Measurements from ENCODE around the gene NAXD. TPM values are rescaled to one million over a fixed set of nuclear protein-coding genes. Genes with fewer than 3 reads are reported as not detected.

The NAXD gene
- total RNA-seq, 1 donor from 2014 or later: 35.0 TPM

GRCh38 chr13:110648146-110648819, 32.9 kb downstream of the NAXD start:
- Mint-ChIP-seq H3K4me1 (peaks cover 22% of the 10 kb centered on the region), H3K27me3 (ENCODE audit: low read depth) (no peaks in the 10 kb centered on the region), H3K27ac (ENCODE audit: unreplicated experiment) (no peak overlapping the region), H3K9me3 (no peaks in the 10 kb centered on the region), H3K36me3 (ENCODE audit: low read depth) (no peaks in the 10 kb centered on the region), H3K4me3 (no peak overlapping the region)
- no peak for TF ChIP-seq CTCF (conservative IDR thresholded peaks at IDR 0.05)
- DNase-seq (ENCODE audit: low read depth, low spot score): no peak

GRCh38 chr13:110648848-110649421, 33.6 kb downstream of the NAXD start:
- Mint-ChIP-seq H3K4me1 (peaks cover 22% of the 10 kb centered on the region), H3K27me3 (ENCODE audit: low read depth) (no peaks in the 10 kb centered on the region), H3K4me3 (no peak overlapping the region), H3K9me3 (no peaks in the 10 kb centered on the region), H3K36me3 (ENCODE audit: low read depth) (no peaks in the 10 kb centered on the region), H3K27ac (ENCODE audit: unreplicated experiment) (peak overlapping the region; percentile 93)
- no peak for DNase-seq (ENCODE audit: low read depth, low spot score)
- TF ChIP-seq CTCF (conservative IDR thresholded peaks at IDR 0.05): no peak

- H3K4me3 Mint-ChIP-seq: no peak overlapping the region
- no peaks in the 10 kb centered on the region for H3K27me3 Mint-ChIP-seq (ENCODE audit: low read depth)
- H3K36me3 Mint-ChIP-seq (ENCODE audit: low read depth): no peaks in the 10 kb centered on the region
- H3K27ac Mint-ChIP-seq (ENCODE audit: unreplicated experiment): no peak overlapping the region
- DNase-seq (ENCODE audit: low read depth, low spot score): no peak
- no peak for TF ChIP-seq CTCF (conservative IDR thresholded peaks at IDR 0.05)
- H3K9me3 Mint-ChIP-seq: no peaks in the 10 kb centered on the region
- peaks cover 19% of the 10 kb centered on the region for H3K4me1 Mint-ChIP-seq
Observed at GRCh38 chr13:110649551-110649950, 34.2 kb downstream of the NAXD start.

- Mint-ChIP-seq H3K9me3 (no peaks in the 10 kb centered on the region), H3K36me3 (ENCODE audit: low read depth) (no peaks in the 10 kb centered on the region), H3K4me1 (peaks cover 16% of the 10 kb centered on the region), H3K4me3 (no peak overlapping the region), H3K27me3 (ENCODE audit: low read depth) (no peaks in the 10 kb centered on the region), H3K27ac (ENCODE audit: unreplicated experiment) (no peak overlapping the region)
- DNase-seq (ENCODE audit: low read depth, low spot score): no peak
- no peak for TF ChIP-seq CTCF (conservative IDR thresholded peaks at IDR 0.05)
Observed at GRCh38 chr13:110650436-110650835, 35.1 kb downstream of the NAXD start.

- Mint-ChIP-seq H3K4me3 (no peak overlapping the region), H3K4me1 (peaks cover 16% of the 10 kb centered on the region), H3K36me3 (ENCODE audit: low read depth) (peaks cover 3% of the 10 kb centered on the region), H3K27me3 (ENCODE audit: low read depth) (no peaks in the 10 kb centered on the region), H3K9me3 (no peaks in the 10 kb centered on the region), H3K27ac (ENCODE audit: unreplicated experiment) (no peak overlapping the region)
- TF ChIP-seq CTCF (conservative IDR thresholded peaks at IDR 0.05): no peak
- no peak for DNase-seq (ENCODE audit: low read depth, low spot score)
Observed at GRCh38 chr13:110651271-110651670, 35.9 kb downstream of the NAXD start.

Data from neural crest cell (in vitro differentiated cells).